HepG2 (cell line): ENCODE measurements around the gene CADM1. TPM values are rescaled to one million over a fixed set of nuclear protein-coding genes. Genes with fewer than 3 reads are reported as not detected.

ENCODE experiments used
- ATAC-seq: fragments of 200-7000 bp; cut with Tn5 transposase; 3 replicates; pipeline ENCODE4 v1.9.1; 2020; ENCODE audit warnings: mild to moderate bottlenecking, moderate library complexity
- BruUV-seq: library from RNA; stranded (reverse); fragments of 400-500 nt; replicated peaks from 2 replicates; lab custom pipeline; 2021; lab: Mats Ljungman, UMichigan
- CTCF ChIA-PET: fragments of 300-600 bp; formaldehyde crosslinking; extraction: SDS; loops from one replicate; lab custom pipeline; 2021; ENCODE audit warnings: low total read pairs, inconsistent platforms, low intra/inter-chr PET ratio; lab: Yijun Ruan, JAX
- POLR2A ChIA-PET: fragments of 350-600 bp; sonication (Branson Sonifier 250); formaldehyde crosslinking; loops from one replicate; lab custom pipeline; 2020; ENCODE audit warnings: antibody characterized with exemption, inconsistent platforms; lab: Yijun Ruan, JAX
- DNase-seq: peaks from one replicate; pipeline ENCODE4 v3.0.0-alpha.2; 2015; ENCODE audit warnings: low spot score
- FAIRE-seq: peaks from 3 replicates; lab custom pipeline; 2011; peaks lifted over from hg19 to GRCh38; lab: Jason Lieb, UNC
- H2AFZ ChIP-seq: one replicate; pipeline ENCODE4 v1.6.1; 2011; ENCODE audit warnings: low read length, inconsistent platforms
- H3K27ac ChIP-seq: fragments of 300-600 bp; 3 replicates; pipeline ENCODE4 v1.8.0; 2011; ENCODE audit warnings: mixed run types, mild to moderate bottlenecking, mixed read lengths, low read length, inconsistent platforms; ENCODE audit not compliant: insufficient read depth; ENCODE audit errors: extremely low read length
- H3K27me3 ChIP-seq, 2 experiments: fragments of 200-600 bp in 1 of 2; 2 replicates in 1 of 2; 3 replicates in 1 of 2; pipeline versions ENCODE4 v1.6.0 to v1.8.0; 2011; ENCODE audit warnings: low read length in 2 of 2, mild to moderate bottlenecking in 2 of 2, moderate library complexity in 2 of 2, inconsistent platforms in 1 of 2; ENCODE audit not compliant: insufficient read depth in 2 of 2, control insufficient read depth in 1 of 2
- H3K36me3 ChIP-seq, 2 experiments: fragments of 200-600 bp in 1 of 2; replicated peaks in 1 of 2; 2 replicates in 1 of 2; 3 replicates in 1 of 2; pipeline versions ENCODE4 v1.5.1 to v1.8.0; 2011; ENCODE audit warnings: low read length in 2 of 2, inconsistent platforms in 1 of 2; ENCODE audit not compliant: insufficient read depth in 2 of 2, control insufficient read depth in 1 of 2
- H3K4me1 ChIP-seq: 2 replicates; pipeline ENCODE4 v1.5.1; 2012; ENCODE audit warnings: low read length, inconsistent platforms; ENCODE audit not compliant: insufficient read depth
- H3K4me2 ChIP-seq: 2 replicates; pipeline ENCODE4 v1.6.0; 2011; ENCODE audit warnings: low read depth, low read length, inconsistent platforms
- H3K4me3 ChIP-seq, 3 experiments: fragments of 200-600 bp in 1 of 3; sonication (generic), shearing (Covaris generic) in 1 of 3; replicated peaks in 1 of 3; 2 replicates each; pipeline ENCODE4 v1.5.1; 2011 to 2016; ENCODE audit warnings: low read length in 3 of 3, inconsistent platforms in 2 of 3, low read depth in 2 of 3, mild to moderate bottlenecking in 2 of 3, control low read depth in 1 of 3, mixed read lengths in 1 of 3; ENCODE audit not compliant: insufficient read depth in 1 of 3
- H3K79me2 ChIP-seq: one replicate; pipeline ENCODE4 v1.6.1; 2011; ENCODE audit warnings: low read length, inconsistent platforms; ENCODE audit not compliant: insufficient read depth
- H3K9ac ChIP-seq: 2 replicates; pipeline ENCODE4 v1.6.0; 2011; ENCODE audit warnings: mild to moderate bottlenecking, low read depth, low read length, inconsistent platforms; ENCODE audit not compliant: insufficient read depth
- H3K9me3 ChIP-seq: 2 replicates; pipeline ENCODE4 v1.5.1; 2012; ENCODE audit warnings: mild to moderate bottlenecking, low read length
- H4K20me1 ChIP-seq: 2 replicates; pipeline ENCODE4 v1.6.0; 2011; ENCODE audit warnings: inconsistent platforms, mild to moderate bottlenecking, low read length, moderate library complexity; ENCODE audit not compliant: insufficient read depth
- ARNT2 ChIP-seq: sonication (generic); formaldehyde crosslinking; IDR thresholded peaks from 2 replicates; pipeline ENCODE4 v1.8.0; 2022; ENCODE audit warnings: mild to moderate bottlenecking, low read depth, missing genetic modification reagents, moderate library complexity
- ELF3 ChIP-seq: IDR thresholded peaks from 2 replicates; pipeline ENCODE4 v1.6.1; 2016; ENCODE audit warnings: missing genetic modification reagents, missing compliant biosample characterization
- IRF1 ChIP-seq: sonication (generic); formaldehyde crosslinking; IDR thresholded peaks from 2 replicates; pipeline ENCODE4 v1.4.0; 2020; ENCODE audit warnings: low read depth, mild to moderate bottlenecking, missing genetic modification reagents
- NCOA2 ChIP-seq: sonication (generic); formaldehyde crosslinking; IDR thresholded peaks from 2 replicates; pipeline ENCODE4 v1.8.0; 2022; ENCODE audit warnings: inconsistent platforms
- REL ChIP-seq: sonication (generic); formaldehyde crosslinking; conservative IDR thresholded peaks from 2 replicates; pipeline ENCODE4 v1.8.0; 2022; ENCODE audit warnings: mild to moderate bottlenecking, missing genetic modification reagents, moderate library complexity
- SMAD3 ChIP-seq: sonication (generic); formaldehyde crosslinking; IDR thresholded peaks from 2 replicates; pipeline ENCODE4 v1.4.0; 2020; ENCODE audit warnings: missing genetic modification reagents
- SOX5 ChIP-seq: IDR thresholded peaks from 2 replicates; pipeline ENCODE4 v1.6.1; 2016; ENCODE audit warnings: borderline replicate concordance
- ZNF362 ChIP-seq: sonication (generic); formaldehyde crosslinking; IDR thresholded peaks from 2 replicates; pipeline ENCODE4 v1.4.0; 2020; ENCODE audit warnings: missing genetic modification reagents, mild to moderate bottlenecking, borderline replicate concordance
- ZNF446 ChIP-seq: sonication (generic); formaldehyde crosslinking; IDR thresholded peaks from 2 replicates; pipeline ENCODE4 v1.5.0; 2020; ENCODE audit warnings: mild to moderate bottlenecking, missing genetic modification reagents
- ZNF776 ChIP-seq: sonication (generic); formaldehyde crosslinking; IDR thresholded peaks from 2 replicates; pipeline ENCODE4 v1.4.0; 2020; ENCODE audit warnings: mild to moderate bottlenecking, missing genetic modification reagents
- WGBS: methylation state at CpG from one replicate; pipeline ENCODE4 v1.1.6; 2017; ENCODE audit warnings: low lambda C conversion rate; 5-methylcytosine and 5-hydroxymethylcytosine counted together
- in situ Hi-C: cut with HindIII; loops from 2 replicates; pipeline ENCODE4 v1.10.0; 2017; ENCODE audit warnings: low pct_unique_long_range_greater_than_20kb; ENCODE audit not compliant: extremely low pct_ligation_motif_present
- intact Hi-C: fragments of 100-400 bp; cut with micrococcal nuclease; formaldehyde crosslinking; loops from one replicate; pipeline ENCODE4 v1.10.0; 2022; ENCODE audit not compliant: unreplicated experiment
- polyA plus RNA-seq, 8 experiments: library from polyadenylated mRNA; depleted of rRNA in 3 of 8; stranded (reverse) in 7 of 8; unstranded in 1 of 8; fragments of >200 nt; fragmentation: Illumina TruSeq in 4 of 8; extraction: Trizol in 4 of 8; gene quantifications; 2 replicates each; pipeline versions ENCODE4 v1.2.1 to v1.2.3, GENCODE V29; 2011 to 2016; ENCODE audit warnings: low read depth in 4 of 8, missing spikeins in 1 of 8, mixed read lengths in 1 of 8; ENCODE audit not compliant: insufficient read depth in 1 of 8
- total RNA-seq, 5 experiments: library from RNA; depleted of rRNA; stranded (reverse); fragments of >200 nt; fragmentation: Illumina TruSeq; extraction: Trizol; gene quantifications; 2 replicates each; pipeline ENCODE4 v1.2.3, GENCODE V29; 2016; ENCODE audit warnings: low read depth in 1 of 5

CADM1 gene
- total and polyA plus RNA-seq, 2 of the 13 experiments (the other 11 are each of a cell fraction or from before 2014, with no cell fraction given), result 71.3 to 122 TPM

- H3K4me3 ChIP-seq, result no peak overlapping the region
- in situ Hi-C loops (no loop called here), intact Hi-C loops (no loop called here)
- H3K79me2 ChIP-seq, result peaks cover 28% of the 10 kb centered on the region
- no peaks in the 10 kb centered on the region for H3K9me3 ChIP-seq
- no peak for TF ChIP-seq ZNF362 (CRISPR knock-in tag)
- no peak for TF ChIP-seq NCOA2 (CRISPR knock-in tag)
- TF ChIP-seq REL, result no peak
- no peak for TF ChIP-seq SOX5 (CRISPR knock-in tag)
- no peak for TF ChIP-seq IRF1
- TF ChIP-seq ARNT2 (CRISPR knock-in tag), result no peak
- no peak for TF ChIP-seq ELF3
- TF ChIP-seq SMAD3 (CRISPR knock-in tag), result no peak
- TF ChIP-seq ZNF776 (CRISPR knock-in tag), result no peak
- no peak for TF ChIP-seq ZNF446
- 99% methylated on average over 7 of the region's 7 CpGs for WGBS
- peaks cover 41% of the 10 kb centered on the region for H3K4me1 ChIP-seq
- H2AFZ ChIP-seq, result no peak overlapping the region
- ATAC-seq, result no peak
- BruUV-seq, result no TSS peak
- H3K9ac ChIP-seq, result no peak overlapping the region
- POLR2A ChIA-PET, result no interaction called here
- no peaks in the 10 kb centered on the region for H3K27me3 ChIP-seq
- no peaks in the 10 kb centered on the region for H3K36me3 ChIP-seq
- FAIRE-seq, result no peak
- CTCF ChIA-PET, result no interaction called here
- DNase-seq, result no peak
- H3K4me2 ChIP-seq, result no peak overlapping the region
- H3K27ac ChIP-seq, result no peak overlapping the region
- H4K20me1 ChIP-seq, result peaks cover 6% of the 10 kb centered on the region
Measured at GRCh38 chr11:115437902-115438575, 66.2 kb downstream of the CADM1 start.
